ENCODE measurements around the gene GEMIN4.

Gene GEMIN4

DNA sequence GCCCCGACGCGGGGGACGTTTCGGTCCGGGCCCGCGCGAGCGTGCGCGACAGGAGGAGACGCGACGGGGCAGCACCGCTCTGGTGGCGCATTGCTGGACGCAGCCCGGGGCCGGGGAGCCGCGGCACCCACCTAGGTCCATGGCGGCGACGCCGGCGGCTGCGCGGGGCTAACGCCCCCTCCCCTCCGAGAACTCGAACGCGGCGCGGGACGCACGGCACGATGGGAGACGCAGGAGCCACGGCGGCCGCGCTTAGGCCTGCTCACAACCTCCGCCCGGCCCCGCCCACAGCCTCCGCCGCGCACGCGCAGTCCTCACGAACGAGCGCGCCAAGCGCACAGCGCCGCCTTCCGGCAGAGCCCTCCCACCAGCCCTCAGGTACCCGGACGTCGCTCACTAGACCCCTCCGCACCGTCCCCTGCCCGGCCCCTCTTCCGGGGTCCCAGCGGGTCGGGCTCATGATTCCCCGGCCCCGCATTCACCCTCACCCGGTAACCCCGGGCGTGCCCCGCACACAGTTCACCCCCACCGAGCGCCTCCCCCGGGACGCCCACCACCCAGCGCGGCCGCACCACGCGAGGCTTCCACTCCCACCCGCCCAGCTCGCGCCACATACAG, at the start of gene GEMIN4:
Gene GEMIN4 (minus strand): TSS at position 263 of the 618 bp plus-strand sequence. CDS start 122 bp downstream, at position 141.
- Histone ChIP-seq H3K4me3 (replicated peaks; ENCODE audit: low read depth, low read length) (peak within 1 kb of the TSS; percentile 69), H3K27me3 (replicated peaks; ENCODE audit: control insufficient read depth, insufficient read depth, low read length) (no peaks in the 10 kb centered on the region), H3K36me3 (ENCODE audit: control insufficient read depth, insufficient read depth, low read length) (peaks cover 15% of the 10 kb centered on the region)
- TF ChIP-seq CTCF (IDR thresholded peaks at IDR 0.05; ENCODE audit: insufficient read depth, low read length, poor library complexity, severe bottlenecking) = peak; percentile 95
- peak; percentile 97 for DNase-seq (ENCODE audit: extremely low read depth, insufficient read length)

GRCh38 chr17:801660-802059, 49.6 kb upstream of the GEMIN4 start:
- TF ChIP-seq CTCF (IDR thresholded peaks at IDR 0.05; ENCODE audit: insufficient read depth, low read length, poor library complexity, severe bottlenecking) = no peak
- H3K4me3 ChIP-seq (replicated peaks; ENCODE audit: low read depth, low read length) = no peak overlapping the region
- no peaks in the 10 kb centered on the region; the same call in 1 of the 2 replicates for H3K27me3 ChIP-seq (replicated peaks; ENCODE audit: control insufficient read depth, insufficient read depth, low read length)
- no peak for DNase-seq (ENCODE audit: extremely low read depth, insufficient read length)
- H3K36me3 ChIP-seq (ENCODE audit: control insufficient read depth, insufficient read depth, low read length) = no peaks in the 10 kb centered on the region

DNA sequence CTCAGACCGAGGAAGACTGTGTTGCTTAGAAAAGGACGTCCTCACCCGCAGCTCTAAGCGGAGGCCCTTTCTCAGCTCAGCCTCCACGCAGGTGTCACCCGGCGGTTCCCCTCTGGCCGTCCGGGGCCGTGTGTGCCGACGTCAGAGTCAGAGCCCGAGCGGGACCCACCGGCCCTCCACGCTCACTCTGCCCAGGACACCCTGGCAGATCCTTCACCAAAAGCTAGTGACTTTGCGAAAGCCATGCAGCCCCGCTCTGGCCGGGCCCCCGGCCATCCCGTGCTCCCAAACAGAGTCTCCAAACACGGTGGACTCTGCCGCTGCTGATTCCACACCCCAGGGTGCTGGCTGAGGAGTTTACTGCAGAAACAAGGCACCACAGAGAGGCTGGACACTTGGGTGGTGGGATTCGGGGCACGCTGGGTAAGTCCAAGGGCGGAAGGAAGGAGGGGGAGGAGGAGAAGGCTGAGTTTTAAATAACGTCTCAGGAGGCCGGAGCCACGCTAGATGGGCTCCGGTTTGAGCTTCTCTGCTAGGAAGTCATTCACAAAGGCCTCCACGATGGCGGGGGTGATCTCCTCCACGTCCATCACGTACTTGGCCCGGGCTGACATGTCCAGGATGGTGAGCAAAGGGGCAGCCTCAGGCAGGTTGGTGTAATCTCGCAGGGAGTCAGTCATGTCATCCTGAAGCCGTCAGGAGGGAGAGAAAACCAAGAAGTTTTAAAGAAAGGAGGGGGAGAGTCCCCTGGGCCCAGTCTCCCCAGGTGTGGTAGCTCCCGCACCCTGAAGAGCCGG, 48.6 kb upstream of the GEMIN4 start:
- no peak for DNase-seq (ENCODE audit: extremely low read depth, insufficient read length)
- no peaks in the 10 kb centered on the region; the same call in 1 of the 2 replicates for H3K27me3 ChIP-seq (replicated peaks; ENCODE audit: control insufficient read depth, insufficient read depth, low read length)
- TF ChIP-seq CTCF (IDR thresholded peaks at IDR 0.05; ENCODE audit: insufficient read depth, low read length, poor library complexity, severe bottlenecking) = no peak
- H3K4me3 ChIP-seq (replicated peaks; ENCODE audit: low read depth, low read length) = no peak overlapping the region
- H3K36me3 ChIP-seq (ENCODE audit: control insufficient read depth, insufficient read depth, low read length) = no peaks in the 10 kb centered on the region

GRCh38 chr17:799261-799660, 47.2 kb upstream of the GEMIN4 start:
- H3K36me3 ChIP-seq (ENCODE audit: control insufficient read depth, insufficient read depth, low read length) = no peaks in the 10 kb centered on the region
- no peak for TF ChIP-seq CTCF (IDR thresholded peaks at IDR 0.05; ENCODE audit: insufficient read depth, low read length, poor library complexity, severe bottlenecking)
- H3K27me3 ChIP-seq (replicated peaks; ENCODE audit: control insufficient read depth, insufficient read depth, low read length) = no peaks in the 10 kb centered on the region; the same call in 1 of the 2 replicates
- DNase-seq (ENCODE audit: extremely low read depth, insufficient read length) = no peak
- no peak overlapping the region for H3K4me3 ChIP-seq (replicated peaks; ENCODE audit: low read depth, low read length)

DNA sequence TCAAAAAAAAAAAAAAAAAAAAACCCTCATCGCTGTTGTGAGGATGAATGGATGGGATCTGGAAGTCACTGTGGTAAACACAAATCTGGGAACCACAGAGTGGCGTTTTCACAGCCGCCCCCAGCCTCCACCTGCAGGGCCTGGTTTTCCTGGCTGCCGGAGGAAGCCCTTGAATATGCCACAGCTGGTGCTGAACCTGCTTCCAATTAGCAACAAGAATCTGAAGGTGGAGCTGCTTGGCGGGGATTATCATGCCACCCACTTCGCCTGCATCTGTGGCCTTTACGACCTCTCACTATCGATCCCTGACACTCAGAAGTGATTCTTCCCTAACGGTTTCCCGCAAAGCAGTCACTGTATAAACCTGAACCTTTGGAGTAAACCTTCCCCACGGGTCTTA, 46.2 kb upstream of the GEMIN4 start:
- H3K4me3 ChIP-seq (replicated peaks; ENCODE audit: low read depth, low read length) = no peak overlapping the region
- no peaks in the 10 kb centered on the region for H3K36me3 ChIP-seq (ENCODE audit: control insufficient read depth, insufficient read depth, low read length)
- no peak for DNase-seq (ENCODE audit: extremely low read depth, insufficient read length)
- TF ChIP-seq CTCF (IDR thresholded peaks at IDR 0.05; ENCODE audit: insufficient read depth, low read length, poor library complexity, severe bottlenecking) = no peak
- H3K27me3 ChIP-seq (replicated peaks; ENCODE audit: control insufficient read depth, insufficient read depth, low read length) = no peaks in the 10 kb centered on the region; the same call in 1 of the 2 replicates
